ENCODE measurements around the gene SVEP1.

The SVEP1 gene

DNA sequence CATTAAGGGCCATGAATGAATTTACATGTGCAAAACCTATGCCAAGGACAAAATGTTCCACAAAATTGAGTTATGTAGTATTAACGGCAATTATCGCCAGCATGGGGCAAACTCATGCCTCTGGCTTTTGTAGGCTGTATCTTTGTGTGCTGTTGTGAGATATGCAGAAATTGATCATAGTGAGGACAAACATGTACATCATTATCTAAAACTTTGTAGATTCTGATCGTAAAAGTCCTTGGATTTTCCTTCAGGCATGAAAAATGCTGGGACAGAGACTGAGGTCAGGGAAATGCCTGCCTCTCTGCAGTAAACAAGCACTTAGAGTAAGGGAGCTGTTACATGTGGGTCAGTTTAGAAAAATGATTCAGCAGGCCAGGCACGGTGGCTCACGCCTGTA is 236.0 kb downstream of the SVEP1 start:
- no peak for TF ChIP-seq PAX5 (IDR thresholded peaks at IDR 0.05; ENCODE audit: insufficient read depth, low read length, severe bottlenecking)
- TF ChIP-seq TAF1 (IDR thresholded peaks at IDR 0.05; ENCODE audit: low read depth, low read length): no peak
- TF ChIP-seq POLR2A (IDR thresholded peaks at IDR 0.05; ENCODE audit: low read depth, low read length): no peak
- TF ChIP-seq SPI1 (IDR thresholded peaks at IDR 0.05; ENCODE audit: low read depth, low read length): no peak
- no peak for TF ChIP-seq POLR2AphosphoS5 (IDR thresholded peaks at IDR 0.05; ENCODE audit: low read depth, low read length)
- no peak for TF ChIP-seq POU2F2 (IDR thresholded peaks at IDR 0.05; ENCODE audit: low read depth, low read length)
- no peak for FAIRE-seq
- no peak for DNase-seq (ENCODE audit: insufficient read length, low spot score)

DNA sequence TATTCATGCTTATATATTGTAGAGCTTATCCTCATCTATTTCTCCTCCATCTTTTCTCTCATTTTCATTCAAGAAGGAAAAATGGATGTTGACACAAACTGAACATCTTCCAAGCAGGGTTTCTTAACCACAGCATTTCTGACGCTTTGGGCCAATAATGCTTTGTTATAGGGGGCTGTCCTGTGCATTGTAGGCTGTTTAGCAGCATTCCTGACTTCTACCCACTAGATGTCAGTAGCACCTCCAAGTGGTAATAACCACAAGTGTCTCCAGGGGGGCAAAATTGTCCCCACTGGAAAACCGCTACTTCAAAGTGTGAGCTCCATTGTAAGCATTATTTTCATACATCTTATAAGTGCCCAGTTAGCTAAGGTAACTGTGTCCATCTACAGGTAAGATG is 239.2 kb downstream of the SVEP1 start:
- DNase-seq (ENCODE audit: insufficient read length, low spot score) (no peak), FAIRE-seq (no peak)

DNA sequence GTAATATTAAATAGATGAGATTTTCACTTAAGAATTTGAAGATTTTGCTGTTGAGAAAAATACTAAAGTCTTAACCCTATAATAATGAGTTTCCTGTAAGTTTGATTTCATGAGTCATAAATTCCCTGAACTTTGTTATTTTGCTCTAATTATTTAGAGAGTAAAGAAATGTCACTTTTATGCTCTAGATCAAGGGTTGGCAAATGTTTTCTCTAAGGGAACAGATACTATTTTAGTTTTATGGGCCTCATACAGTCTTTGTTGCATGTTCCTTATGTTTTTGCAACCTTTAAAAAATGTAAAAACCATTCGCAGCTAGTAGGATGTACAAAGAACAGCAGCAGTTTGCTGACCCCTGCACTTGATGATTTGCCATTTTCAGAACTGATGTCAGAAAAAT is 241.4 kb downstream of the SVEP1 start:
- no peak for DNase-seq (ENCODE audit: insufficient read length, low spot score)
- no peak for FAIRE-seq
- TF ChIP-seq SPI1 (IDR thresholded peaks at IDR 0.05; ENCODE audit: low read depth, low read length) (no peak), POLR2A (IDR thresholded peaks at IDR 0.05; ENCODE audit: low read depth, low read length) (no peak), PAX5 (IDR thresholded peaks at IDR 0.05; ENCODE audit: insufficient read depth, low read length, severe bottlenecking) (no peak), POU2F2 (IDR thresholded peaks at IDR 0.05; ENCODE audit: low read depth, low read length) (no peak), POLR2AphosphoS5 (IDR thresholded peaks at IDR 0.05; ENCODE audit: low read depth, low read length) (no peak), TAF1 (IDR thresholded peaks at IDR 0.05; ENCODE audit: low read depth, low read length) (no peak)

More for the DNA sequence above, 239.2 kb downstream of the SVEP1 start:
- TF ChIP-seq PAX5 (IDR thresholded peaks at IDR 0.05; ENCODE audit: insufficient read depth, low read length, severe bottlenecking): no peak
- no peak for TF ChIP-seq TAF1 (IDR thresholded peaks at IDR 0.05; ENCODE audit: low read depth, low read length)
- no peak for TF ChIP-seq POLR2A (IDR thresholded peaks at IDR 0.05; ENCODE audit: low read depth, low read length)
- TF ChIP-seq SPI1 (IDR thresholded peaks at IDR 0.05; ENCODE audit: low read depth, low read length): no peak
- TF ChIP-seq POLR2AphosphoS5 (IDR thresholded peaks at IDR 0.05; ENCODE audit: low read depth, low read length): no peak
- no peak for TF ChIP-seq POU2F2 (IDR thresholded peaks at IDR 0.05; ENCODE audit: low read depth, low read length)

DNA sequence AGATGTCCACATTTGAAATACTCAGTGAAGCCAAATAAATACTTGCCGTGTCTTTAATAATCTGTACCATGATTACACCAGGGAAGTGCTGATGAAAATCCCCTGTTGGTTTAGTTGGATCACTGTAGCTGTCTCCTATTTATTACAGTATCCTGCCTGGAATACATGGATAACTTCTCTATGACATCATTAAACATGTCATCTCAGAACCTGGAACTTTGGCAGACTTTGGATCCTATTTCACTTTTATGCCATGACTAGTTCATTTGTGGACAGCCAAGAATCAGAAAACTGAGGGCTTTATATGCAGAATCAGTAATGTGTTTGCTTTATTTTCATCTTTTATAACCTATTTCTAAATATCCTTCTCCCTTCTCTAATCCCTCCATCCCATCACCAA is 241.8 kb downstream of the SVEP1 start, which contains the start of gene TXNDC8:
TSS of gene TXNDC8 (minus strand) at position 137 of the 400 bp plus-strand sequence.
- no peak for DNase-seq (ENCODE audit: insufficient read length, low spot score)
- FAIRE-seq: no peak
- TF ChIP-seq POU2F2 (IDR thresholded peaks at IDR 0.05; ENCODE audit: low read depth, low read length) (no peak), POLR2AphosphoS5 (IDR thresholded peaks at IDR 0.05; ENCODE audit: low read depth, low read length) (no peak), TAF1 (IDR thresholded peaks at IDR 0.05; ENCODE audit: low read depth, low read length) (no peak), PAX5 (IDR thresholded peaks at IDR 0.05; ENCODE audit: insufficient read depth, low read length, severe bottlenecking) (no peak), POLR2A (IDR thresholded peaks at IDR 0.05; ENCODE audit: low read depth, low read length) (no peak), SPI1 (IDR thresholded peaks at IDR 0.05; ENCODE audit: low read depth, low read length) (no peak)

DNA sequence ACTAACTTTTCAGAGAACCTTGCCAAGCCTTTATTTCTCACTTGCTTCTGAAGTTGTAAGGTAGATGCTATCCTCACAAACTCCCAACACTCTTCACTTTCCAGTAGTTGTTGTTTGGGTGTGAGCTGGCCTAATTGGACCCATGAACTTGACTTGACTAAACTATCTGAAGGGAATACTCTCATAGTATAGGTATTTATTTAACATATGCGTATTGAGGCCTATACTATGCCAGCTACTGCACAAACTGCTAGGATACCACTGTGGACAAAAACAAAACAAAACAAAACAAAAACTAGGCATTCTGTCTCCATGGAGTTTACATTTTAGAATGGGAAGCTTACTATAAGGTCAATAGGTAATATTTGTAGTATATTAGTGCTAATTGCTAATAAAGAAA is 243.2 kb downstream of the SVEP1 start:
- FAIRE-seq (no peak), DNase-seq (ENCODE audit: insufficient read length, low spot score) (no peak)
- no peak for TF ChIP-seq SPI1 (IDR thresholded peaks at IDR 0.05; ENCODE audit: low read depth, low read length)
- TF ChIP-seq PAX5 (IDR thresholded peaks at IDR 0.05; ENCODE audit: insufficient read depth, low read length, severe bottlenecking): no peak
- no peak for TF ChIP-seq POLR2A (IDR thresholded peaks at IDR 0.05; ENCODE audit: low read depth, low read length)
- no peak for TF ChIP-seq POU2F2 (IDR thresholded peaks at IDR 0.05; ENCODE audit: low read depth, low read length)
- TF ChIP-seq TAF1 (IDR thresholded peaks at IDR 0.05; ENCODE audit: low read depth, low read length): no peak
- no peak for TF ChIP-seq POLR2AphosphoS5 (IDR thresholded peaks at IDR 0.05; ENCODE audit: low read depth, low read length)

DNA sequence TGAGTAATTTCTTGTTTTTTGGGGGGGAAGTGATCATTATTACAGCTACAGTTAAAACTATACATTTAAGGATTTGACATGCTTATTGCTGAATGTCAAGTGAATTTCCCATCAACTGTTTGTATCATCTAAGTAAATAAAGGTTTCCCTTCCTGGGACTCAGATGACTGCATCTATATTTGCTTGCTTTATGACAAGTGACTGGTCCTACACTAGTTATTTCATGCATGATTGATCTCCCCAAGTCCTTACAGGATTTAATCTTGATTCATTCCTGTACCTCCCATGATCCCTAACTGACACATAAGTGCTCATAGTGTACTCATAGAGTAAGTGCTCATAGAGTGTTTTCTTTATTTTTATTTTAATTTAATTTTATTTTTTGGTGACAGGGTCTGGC is 244.7 kb downstream of the SVEP1 start:
- TF ChIP-seq SPI1 (IDR thresholded peaks at IDR 0.05; ENCODE audit: low read depth, low read length) (no peak), TAF1 (IDR thresholded peaks at IDR 0.05; ENCODE audit: low read depth, low read length) (no peak), POLR2AphosphoS5 (IDR thresholded peaks at IDR 0.05; ENCODE audit: low read depth, low read length) (no peak), POU2F2 (IDR thresholded peaks at IDR 0.05; ENCODE audit: low read depth, low read length) (no peak), POLR2A (IDR thresholded peaks at IDR 0.05; ENCODE audit: low read depth, low read length) (no peak), PAX5 (IDR thresholded peaks at IDR 0.05; ENCODE audit: insufficient read depth, low read length, severe bottlenecking) (no peak)
- DNase-seq (ENCODE audit: insufficient read length, low spot score) (no peak), FAIRE-seq (peak; percentile 9)

DNA sequence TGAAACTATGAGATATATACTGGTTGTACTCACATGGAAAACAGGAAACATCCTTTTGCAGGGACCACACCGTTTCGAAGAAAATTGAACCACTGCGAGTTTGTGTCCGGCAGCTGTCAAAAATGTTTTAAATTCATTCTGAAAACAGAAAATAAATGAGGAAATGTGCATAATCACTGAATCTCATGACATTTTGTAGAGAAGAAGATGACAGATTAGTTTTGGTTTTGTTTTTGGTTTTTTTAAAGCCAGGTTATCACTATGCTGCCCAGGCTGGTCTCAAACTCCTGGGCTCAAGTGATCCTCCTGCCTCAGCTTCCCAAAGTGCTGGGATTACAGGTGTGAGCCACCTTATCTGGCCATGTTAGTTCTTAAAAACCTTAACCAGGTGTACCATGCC is 245.4 kb downstream of the SVEP1 start:
- FAIRE-seq: peak; percentile 50
- TF ChIP-seq POLR2AphosphoS5 (IDR thresholded peaks at IDR 0.05; ENCODE audit: low read depth, low read length) (no peak), SPI1 (IDR thresholded peaks at IDR 0.05; ENCODE audit: low read depth, low read length) (peak; percentile 53)

DNA sequence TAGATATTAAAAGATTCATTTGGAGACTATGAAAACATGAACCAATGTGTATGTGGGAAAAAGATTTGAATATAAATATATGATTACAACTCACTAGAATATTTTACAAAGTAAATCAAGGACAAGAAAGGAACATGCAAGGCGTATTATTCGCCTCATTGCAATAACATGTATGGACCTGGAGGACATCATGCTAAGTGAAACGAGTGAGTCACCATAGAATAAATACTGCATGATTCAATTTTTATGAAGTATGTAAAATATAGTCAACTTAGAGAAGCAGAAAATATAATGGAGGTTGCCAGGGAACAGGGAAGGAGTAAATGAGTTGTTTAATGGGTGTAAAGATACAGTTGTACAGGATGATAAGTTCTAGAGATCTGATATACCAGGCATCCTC is 246.8 kb downstream of the SVEP1 start:
- no peak for DNase-seq (ENCODE audit: insufficient read length, low spot score)
- no peak for FAIRE-seq
- no peak for TF ChIP-seq POU2F2 (IDR thresholded peaks at IDR 0.05; ENCODE audit: low read depth, low read length)
- TF ChIP-seq POLR2AphosphoS5 (IDR thresholded peaks at IDR 0.05; ENCODE audit: low read depth, low read length): no peak
- TF ChIP-seq TAF1 (IDR thresholded peaks at IDR 0.05; ENCODE audit: low read depth, low read length): no peak
- TF ChIP-seq PAX5 (IDR thresholded peaks at IDR 0.05; ENCODE audit: insufficient read depth, low read length, severe bottlenecking): no peak
- no peak for TF ChIP-seq POLR2A (IDR thresholded peaks at IDR 0.05; ENCODE audit: low read depth, low read length)
- TF ChIP-seq SPI1 (IDR thresholded peaks at IDR 0.05; ENCODE audit: low read depth, low read length): no peak

More for the DNA sequence above, 245.4 kb downstream of the SVEP1 start:
- no peak for DNase-seq (ENCODE audit: insufficient read length, low spot score)

DNA sequence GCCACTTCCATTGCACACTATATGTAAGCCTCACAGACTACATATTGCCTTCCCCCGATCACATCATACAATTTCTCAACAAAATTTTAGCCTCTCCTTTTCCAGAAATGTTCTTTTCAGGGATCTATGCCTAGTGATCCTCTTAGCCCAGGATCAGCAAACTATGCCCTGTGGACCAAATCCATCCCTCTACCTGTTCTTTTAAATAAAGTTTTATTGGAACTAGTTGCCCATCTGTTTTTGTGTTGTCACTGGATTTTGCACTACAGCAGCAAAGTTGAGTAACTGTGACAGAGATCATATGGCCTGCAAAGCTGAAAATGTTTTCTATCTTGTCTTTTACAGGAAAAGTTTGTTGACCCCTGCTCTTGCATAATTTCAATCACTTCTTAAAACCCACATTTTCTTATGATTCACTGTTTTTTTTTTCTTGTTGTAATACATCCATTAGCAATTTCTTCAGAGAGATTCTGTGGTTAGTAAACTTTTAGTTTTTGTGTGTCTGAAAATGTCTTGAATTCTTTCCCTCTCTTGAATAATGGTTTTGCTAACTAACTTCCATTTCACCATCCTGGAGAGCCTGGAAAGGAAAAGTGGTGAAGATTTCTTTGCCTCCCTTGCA is 248.9 kb downstream of the SVEP1 start:
- FAIRE-seq (no peak), DNase-seq (ENCODE audit: insufficient read length, low spot score) (no peak)
- TF ChIP-seq POLR2A (IDR thresholded peaks at IDR 0.05; ENCODE audit: low read depth, low read length) (no peak), TAF1 (IDR thresholded peaks at IDR 0.05; ENCODE audit: low read depth, low read length) (no peak), POLR2AphosphoS5 (IDR thresholded peaks at IDR 0.05; ENCODE audit: low read depth, low read length) (no peak), PAX5 (IDR thresholded peaks at IDR 0.05; ENCODE audit: insufficient read depth, low read length, severe bottlenecking) (no peak), POU2F2 (IDR thresholded peaks at IDR 0.05; ENCODE audit: low read depth, low read length) (no peak), SPI1 (IDR thresholded peaks at IDR 0.05; ENCODE audit: low read depth, low read length) (no peak)

Data from GM12891 (cell line).